ENCODE results near the gene TXNL1.

DNA sequence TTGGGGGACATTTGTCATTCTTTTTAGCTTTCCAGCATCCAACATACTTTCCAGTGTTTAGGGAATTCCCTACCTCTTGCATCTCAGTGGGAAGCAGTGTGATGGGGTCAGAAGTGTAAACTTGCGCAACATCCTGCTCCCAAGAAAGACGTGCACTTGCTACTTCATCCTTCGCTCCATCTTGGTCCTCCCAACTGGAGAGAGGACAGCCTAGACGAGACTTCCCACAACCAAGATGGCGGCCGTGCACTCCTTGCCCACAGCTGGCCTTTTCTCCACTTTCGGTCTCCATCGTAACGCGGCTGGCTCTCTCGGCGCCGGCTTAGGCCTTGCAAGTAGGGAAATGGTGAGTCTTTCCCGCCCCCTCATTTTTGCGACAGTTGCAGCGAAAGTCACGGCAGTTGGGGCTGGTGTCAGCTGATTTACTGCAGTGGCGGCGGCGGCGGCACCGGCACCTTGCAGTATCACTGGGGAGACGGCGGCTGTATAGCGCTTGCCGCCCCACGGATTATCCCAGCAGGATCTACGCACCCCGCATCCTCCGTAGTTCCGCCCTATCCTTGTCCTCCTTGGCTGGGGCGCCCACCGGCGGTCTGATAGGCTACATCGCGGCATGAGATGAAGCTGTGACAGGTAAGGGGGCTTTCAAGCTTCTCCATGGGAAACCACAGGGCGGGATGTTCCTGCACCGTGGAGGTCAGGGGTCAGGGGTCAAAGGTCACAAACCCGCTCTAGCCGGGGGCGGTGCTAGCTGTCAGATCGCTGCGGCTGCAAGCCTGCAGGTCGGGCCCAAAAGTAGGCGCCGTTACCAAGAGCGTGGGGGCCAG lies 12.8 kb upstream of the TXNL1 start, which contains the start of gene WDR7:
- TF ChIP-seq EZH2 (conservative IDR thresholded peaks at IDR 0.05; ENCODE audit: low read depth, low read length) (no peak), CHD2 (IDR thresholded peaks at IDR 0.05; ENCODE audit: low read depth, low read length) (no peak), ZNF296 (CRISPR knock-in tag; conservative IDR thresholded peaks at IDR 0.05) (no peak), ZNF670 (CRISPR knock-in tag; IDR thresholded peaks at IDR 0.05; ENCODE audit: borderline replicate concordance) (peak; percentile 68; the same call in 1 of the 2 replicates), MXI1 (IDR thresholded peaks at IDR 0.05; ENCODE audit: borderline replicate concordance, low read depth, low read length) (no peak), TARDBP (CRISPR knock-in tag; IDR thresholded peaks at IDR 0.05) (peak; percentile 71), CBX5 (CRISPR knock-in tag; IDR thresholded peaks at IDR 0.05; ENCODE audit: borderline replicate concordance) (no peak)
- TF ChIP-seq, protein P1, sequence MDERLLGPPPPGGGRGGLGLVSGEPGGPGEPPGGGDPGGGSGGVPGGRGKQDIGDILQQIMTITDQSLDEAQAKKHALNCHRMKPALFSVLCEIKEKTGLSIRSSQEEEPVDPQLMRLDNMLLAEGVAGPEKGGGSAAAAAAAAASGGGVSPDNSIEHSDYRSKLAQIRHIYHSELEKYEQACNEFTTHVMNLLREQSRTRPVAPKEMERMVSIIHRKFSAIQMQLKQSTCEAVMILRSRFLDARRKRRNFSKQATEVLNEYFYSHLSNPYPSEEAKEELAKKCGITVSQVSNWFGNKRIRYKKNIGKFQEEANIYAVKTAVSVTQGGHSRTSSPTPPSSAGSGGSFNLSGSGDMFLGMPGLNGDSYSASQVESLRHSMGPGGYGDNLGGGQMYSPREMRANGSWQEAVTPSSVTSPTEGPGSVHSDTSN (CRISPR knock-in tag; IDR thresholded peaks at IDR 0.05) = no peak

Measured in HepG2 (cell line).